ENCODE results near the gene LPP.

The LPP gene

GRCh38 chr3:188390775-188391443, 237.0 kb downstream of the LPP start:
- no peak for DNase-seq (ENCODE audit: extremely low read depth in 1 of 2, low read depth in 1 of 2)

- DNase-seq (ENCODE audit: extremely low read depth in 1 of 2, low read depth in 1 of 2), result no peak
Observed at GRCh38 chr3:188391592-188391991, 237.6 kb downstream of the LPP start.

DNA sequence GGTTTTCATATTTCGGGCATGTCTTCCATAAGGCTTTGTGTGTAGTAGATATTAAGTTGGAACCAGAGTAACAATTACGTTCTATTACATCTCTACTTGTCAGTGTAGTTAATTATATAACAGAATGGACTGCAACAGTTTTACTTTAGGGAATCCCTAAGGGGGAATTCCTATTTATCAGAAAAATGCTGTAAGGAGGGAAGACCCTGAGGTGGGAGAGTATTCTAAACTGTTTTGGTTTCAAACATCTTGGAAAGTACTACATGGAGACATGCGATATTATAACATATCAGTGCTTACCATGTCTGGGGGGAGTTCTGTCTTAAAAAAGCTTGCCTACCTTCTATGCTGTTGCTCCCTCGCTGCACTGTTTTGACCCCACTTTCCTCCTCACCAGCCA, 238.1 kb downstream of the LPP start:
- no peak for DNase-seq (ENCODE audit: extremely low read depth in 1 of 2, low read depth in 1 of 2)

DNA sequence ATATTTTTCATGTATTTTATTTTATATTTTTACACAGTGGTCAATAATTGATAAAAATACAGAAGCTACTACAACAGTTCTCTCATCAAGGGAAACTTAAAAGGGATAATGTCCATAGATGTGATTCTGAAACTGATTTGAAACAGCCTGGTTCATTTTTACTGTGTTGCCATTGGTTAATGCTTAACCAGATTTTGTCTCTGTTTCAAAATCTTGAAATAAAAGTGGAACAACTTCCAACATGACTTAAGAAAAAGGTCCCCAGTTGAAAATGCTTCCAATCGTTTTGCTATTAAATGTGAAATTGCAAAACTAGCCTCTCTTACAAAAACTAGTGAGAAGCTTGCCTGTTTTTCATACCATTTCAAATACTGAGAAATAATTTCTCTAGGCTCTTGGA, 240.7 kb downstream of the LPP start:
- no peak for DNase-seq (ENCODE audit: extremely low read depth in 1 of 2, low read depth in 1 of 2)

DNA sequence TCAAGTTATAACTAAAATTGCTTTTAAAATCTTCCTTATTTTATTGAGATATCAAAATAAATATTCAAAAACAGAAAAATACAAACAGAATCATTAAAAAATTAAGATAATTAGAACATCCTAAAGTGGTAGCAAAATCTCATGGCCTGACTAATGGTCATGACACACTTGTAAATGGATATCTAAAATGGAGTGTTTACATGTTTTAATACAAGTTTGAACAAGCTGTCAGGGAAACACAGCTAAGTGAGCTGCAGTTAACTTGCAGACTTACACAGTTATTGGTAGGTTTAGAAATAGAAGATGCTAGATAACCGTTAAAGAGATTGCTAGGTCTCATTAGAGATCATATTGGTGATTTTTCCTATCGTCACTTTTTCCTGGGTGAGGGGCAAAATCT, 242.3 kb downstream of the LPP start:
- no peak for DNase-seq (ENCODE audit: extremely low read depth in 1 of 2, low read depth in 1 of 2)

- no peak for DNase-seq (ENCODE audit: extremely low read depth in 1 of 2, low read depth in 1 of 2)
Observed at GRCh38 chr3:188396900-188397299, 242.9 kb downstream of the LPP start.

GRCh38 chr3:188397766-188398705, 244.1 kb downstream of the LPP start:
- no peak for DNase-seq (ENCODE audit: extremely low read depth in 1 of 2, low read depth in 1 of 2)

GRCh38 chr3:188400494-188401243, 246.7 kb downstream of the LPP start:
- no peak for DNase-seq (ENCODE audit: extremely low read depth in 1 of 2, low read depth in 1 of 2)

DNA sequence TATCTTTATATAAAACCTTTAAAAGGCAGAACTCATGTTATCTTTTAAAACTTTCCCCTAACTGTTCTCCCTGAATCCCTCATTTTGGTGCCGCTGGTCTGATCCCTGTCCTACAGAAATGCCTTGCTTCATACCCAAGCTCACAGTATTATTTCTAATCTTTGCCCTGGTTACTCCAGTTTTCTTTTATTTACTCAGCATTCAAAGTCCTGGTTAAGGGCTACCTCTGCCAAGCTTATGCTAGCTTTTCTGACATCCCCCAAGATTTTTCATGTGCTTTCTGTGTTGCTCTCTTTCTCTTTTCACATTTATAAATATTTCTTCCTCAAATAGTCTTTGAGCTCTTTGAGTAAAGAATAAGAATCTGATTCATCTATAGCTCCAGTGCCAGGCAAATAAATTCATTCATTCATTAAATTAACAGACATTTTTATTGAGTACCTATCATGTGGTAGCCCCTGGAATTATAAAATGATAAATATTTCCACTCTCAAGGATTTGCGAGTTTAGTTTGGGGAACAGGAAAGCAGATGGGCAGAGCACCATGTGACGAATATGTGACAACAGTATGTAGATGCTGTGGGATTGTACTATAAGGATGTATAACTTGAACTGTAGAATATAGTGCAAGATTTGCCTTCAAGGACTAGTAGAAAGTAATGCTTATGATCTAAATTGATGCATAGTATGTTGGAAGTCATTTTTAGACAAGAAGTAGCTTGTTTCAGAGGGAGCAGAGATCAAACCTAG, 247.5 kb downstream of the LPP start:
- no peak for DNase-seq (ENCODE audit: extremely low read depth in 1 of 2, low read depth in 1 of 2)

DNA sequence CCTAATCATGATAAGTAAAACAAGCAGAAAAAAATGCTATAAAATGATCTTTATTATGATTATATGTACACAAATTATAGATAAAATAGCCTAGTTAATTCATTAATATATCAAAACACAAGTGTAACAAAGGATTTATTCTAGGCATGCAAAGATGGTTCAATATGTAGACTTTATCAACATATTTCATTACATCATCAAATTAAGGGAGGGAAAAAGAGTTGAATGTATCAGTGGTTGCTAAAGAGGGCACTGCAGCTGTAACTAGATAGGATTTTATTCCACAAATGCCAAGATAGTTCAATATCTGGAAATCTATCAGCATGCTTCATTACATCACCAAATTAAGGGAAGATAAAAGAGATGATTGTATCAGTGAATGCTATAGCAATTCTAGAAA, 248.3 kb downstream of the LPP start:
- no peak for DNase-seq (ENCODE audit: extremely low read depth in 1 of 2, low read depth in 1 of 2)

- DNase-seq (ENCODE audit: extremely low read depth in 1 of 2, low read depth in 1 of 2), result no peak
Observed at GRCh38 chr3:188403404-188403803, 249.4 kb downstream of the LPP start.

- no peak for DNase-seq (ENCODE audit: extremely low read depth in 1 of 2, low read depth in 1 of 2)
Observed at GRCh38 chr3:188404124-188404523, 250.2 kb downstream of the LPP start.

- DNase-seq (ENCODE audit: extremely low read depth in 1 of 2, low read depth in 1 of 2), result no peak
Observed at GRCh38 chr3:188404701-188405100, 250.7 kb downstream of the LPP start.

GRCh38 chr3:188407158-188407880, 253.4 kb downstream of the LPP start:
- DNase-seq (ENCODE audit: extremely low read depth in 1 of 2, low read depth in 1 of 2), result no peak

GRCh38 chr3:188408831-188409230, 254.9 kb downstream of the LPP start:
- no peak for DNase-seq (ENCODE audit: extremely low read depth in 1 of 2, low read depth in 1 of 2)

DNA sequence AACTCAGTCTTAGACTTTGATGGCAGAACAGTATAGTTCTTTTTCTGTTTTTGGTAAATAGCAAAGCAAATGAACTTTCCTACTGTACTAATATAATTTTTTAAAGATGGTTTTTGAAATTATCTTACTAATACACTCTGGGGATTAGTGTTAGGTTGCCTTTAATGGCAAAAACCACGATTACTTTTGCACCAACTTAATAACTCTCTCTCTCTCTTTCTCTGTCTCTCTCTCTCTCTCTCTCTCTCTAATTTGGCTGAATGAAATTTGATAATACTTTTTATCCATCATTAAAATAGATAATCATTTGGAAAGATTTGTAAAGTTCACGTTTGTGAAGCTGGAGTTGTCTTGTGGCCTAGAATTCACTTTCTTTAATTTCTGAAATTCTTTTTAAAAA, 257.8 kb downstream of the LPP start:
- DNase-seq (ENCODE audit: extremely low read depth in 1 of 2, low read depth in 1 of 2), result no peak

DNA sequence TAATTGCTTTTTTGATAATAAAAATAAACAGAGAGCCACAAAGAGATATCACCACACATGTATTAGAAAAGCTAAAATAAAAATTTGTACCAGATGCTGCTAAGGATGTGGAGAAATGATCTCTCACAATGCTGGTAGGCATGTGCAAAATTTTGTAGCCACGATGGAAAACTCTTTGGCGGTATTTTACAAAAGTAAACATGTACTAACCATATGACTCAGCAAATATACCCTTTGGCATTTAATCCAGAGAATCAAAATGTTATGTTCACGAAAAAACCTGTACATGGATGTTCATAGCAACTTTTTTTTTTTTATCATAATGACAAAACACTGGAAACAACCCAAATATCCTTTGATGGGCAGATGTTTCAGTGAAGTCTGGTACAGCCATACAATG, 261.2 kb downstream of the LPP start:
- DNase-seq (ENCODE audit: extremely low read depth in 1 of 2, low read depth in 1 of 2), result no peak

GRCh38 chr3:188416041-188416440, 262.1 kb downstream of the LPP start:
- DNase-seq (ENCODE audit: extremely low read depth in 1 of 2, low read depth in 1 of 2), result no peak

- DNase-seq (ENCODE audit: extremely low read depth in 1 of 2, low read depth in 1 of 2), result no peak
Observed at GRCh38 chr3:188417271-188417696, 263.3 kb downstream of the LPP start.

DNA sequence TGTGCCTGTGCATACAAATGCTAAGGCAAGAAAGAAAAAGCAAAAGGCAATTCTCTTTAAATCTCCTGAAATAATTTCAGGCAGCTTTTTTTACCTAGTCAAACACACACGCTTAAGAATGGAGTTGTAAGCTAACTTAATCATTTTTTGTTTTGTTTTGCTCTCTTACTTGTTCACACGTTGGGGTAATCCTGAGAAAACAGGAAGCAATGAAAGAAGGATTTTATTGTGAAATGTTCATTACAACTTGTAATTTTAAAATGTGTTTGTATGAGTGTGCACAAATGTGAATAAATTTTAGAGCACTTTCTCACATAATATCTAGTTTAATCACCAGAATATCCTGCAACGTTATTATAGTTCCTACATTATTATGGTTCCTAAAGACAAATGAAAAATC, 263.8 kb downstream of the LPP start:
- DNase-seq (ENCODE audit: extremely low read depth in 1 of 2, low read depth in 1 of 2), result no peak
